OCI-LY7 (cell line): Measurements from ENCODE around the gene ATP11A. TPM values are rescaled to one million over a fixed set of nuclear protein-coding genes. Genes with fewer than 3 reads are reported as not detected.

ENCODE experiments used
- BruUV-seq: library from RNA; stranded (reverse); fragments of 400-500 nt; replicated peaks from 2 replicates; lab custom pipeline; 2021; lab: Mats Ljungman, UMichigan
- CTCF ChIA-PET: fragments of 300-600 bp; sonication (Branson Sonifier 250); formaldehyde crosslinking; loops from one replicate; lab custom pipeline; 2022; ENCODE audit warnings: antibody characterized with exemption; ENCODE audit not compliant: unreplicated experiment; lab: Charles Lee
- POLR2A ChIA-PET: fragments of 300-600 bp; sonication (Branson Sonifier 250); formaldehyde crosslinking; loops from one replicate; lab custom pipeline; 2022; ENCODE audit warnings: antibody characterized with exemption; lab: Charles Lee
- DNase-seq: peaks from one replicate; pipeline ENCODE4 v3.0.0-alpha.2; 2015; ENCODE audit warnings: low spot score
- H2AFZ ChIP-seq: fragments of 200-600 bp; sonication (generic), shearing (Covaris generic); 2 replicates; pipeline ENCODE4 v1.6.1; 2014; ENCODE audit warnings: mild to moderate bottlenecking, antibody characterized with exemption, low read length, moderate library complexity
- H3K27ac ChIP-seq: fragments of 200-600 bp; sonication (generic); 2 replicates; pipeline ENCODE4 v1.5.1; 2014; ENCODE audit warnings: mixed run types, low read depth, mild to moderate bottlenecking, moderate library complexity, low read length, inconsistent platforms; ENCODE audit not compliant: poor library complexity, severe bottlenecking
- H3K36me3 ChIP-seq: fragments of 200-600 bp; sonication (generic); 2 replicates; pipeline ENCODE4 v1.6.1; 2014; ENCODE audit warnings: mild to moderate bottlenecking, antibody characterized with exemption, low read length, moderate library complexity, mixed read lengths; ENCODE audit not compliant: insufficient read depth
- H3K4me1 ChIP-seq: fragments of 200-600 bp; sonication (generic); 2 replicates; pipeline ENCODE4 v1.5.1; 2014; ENCODE audit warnings: mild to moderate bottlenecking, low read length; ENCODE audit not compliant: insufficient read depth, poor library complexity, severe bottlenecking
- H3K4me2 ChIP-seq: fragments of 200-600 bp; sonication (generic); 2 replicates; pipeline ENCODE4 v1.6.1; 2014; ENCODE audit warnings: mild to moderate bottlenecking, low read length
- H3K4me3 ChIP-seq: fragments of 200-600 bp; sonication (generic); 2 replicates; pipeline ENCODE4 v1.5.1; 2014; ENCODE audit warnings: mild to moderate bottlenecking, low read depth, low read length; ENCODE audit not compliant: poor library complexity, severe bottlenecking
- H3K79me2 ChIP-seq: fragments of 200-600 bp; sonication (generic); 2 replicates; pipeline ENCODE4 v1.6.1; 2016; ENCODE audit warnings: low read depth, mild to moderate bottlenecking, low read length, moderate library complexity, mixed read lengths; ENCODE audit not compliant: insufficient read depth
- H3K9me2 ChIP-seq: fragments of 200-600 bp; sonication (generic); 2 replicates; pipeline ENCODE4 v1.6.1; 2016; ENCODE audit warnings: mild to moderate bottlenecking, low read length, mixed read lengths; ENCODE audit not compliant: insufficient read depth
- H3K9me3 ChIP-seq: fragments of 200-600 bp; sonication (generic); 2 replicates; pipeline ENCODE4 v1.6.1; 2014; ENCODE audit warnings: mild to moderate bottlenecking, mixed run types, low read length, mixed read lengths
- H4K20me1 ChIP-seq: fragments of 200-600 bp; sonication (generic); 2 replicates; pipeline ENCODE4 v1.6.1; 2014; ENCODE audit warnings: mild to moderate bottlenecking, antibody characterized with exemption, low read length, moderate library complexity, mixed read lengths; ENCODE audit not compliant: insufficient read depth
- EZH2phosphoT487 ChIP-seq: fragments of 200-600 bp; sonication (generic); IDR thresholded peaks from 2 replicates; pipeline ENCODE4 v1.6.1; 2018; ENCODE audit warnings: low read depth, borderline replicate concordance, mild to moderate bottlenecking, mixed run types, antibody characterized with exemption, low read length, moderate library complexity, mixed read lengths
- intact Hi-C: fragments of 100-400 bp; cut with micrococcal nuclease; formaldehyde crosslinking; loops from one replicate; pipeline ENCODE4 v1.10.0; 2022; ENCODE audit not compliant: unreplicated experiment
- total RNA-seq, 2 experiments: library from RNA; depleted of rRNA in 1 of 2; stranded (reverse); fragments of >200 nt in 1 of 2; shearing (Covaris generic) in 1 of 2; gene quantifications; 2 replicates each; pipeline ENCODE4 v1.2.3, GENCODE V29; 2014 to 2022
- TF ChIP-seq, protein P1 (sequence below): fragments of 200-600 bp; sonication (generic); conservative IDR thresholded peaks from 2 replicates; pipeline ENCODE4 v1.5.1; 2014; ENCODE audit warnings: mild to moderate bottlenecking, antibody characterized with exemption, low read length, moderate library complexity, mixed read lengths

Gene ATP11A
- total RNA-seq, 2 experiments from 2014 or later = 8.8 to 23.1 TPM

DNA sequence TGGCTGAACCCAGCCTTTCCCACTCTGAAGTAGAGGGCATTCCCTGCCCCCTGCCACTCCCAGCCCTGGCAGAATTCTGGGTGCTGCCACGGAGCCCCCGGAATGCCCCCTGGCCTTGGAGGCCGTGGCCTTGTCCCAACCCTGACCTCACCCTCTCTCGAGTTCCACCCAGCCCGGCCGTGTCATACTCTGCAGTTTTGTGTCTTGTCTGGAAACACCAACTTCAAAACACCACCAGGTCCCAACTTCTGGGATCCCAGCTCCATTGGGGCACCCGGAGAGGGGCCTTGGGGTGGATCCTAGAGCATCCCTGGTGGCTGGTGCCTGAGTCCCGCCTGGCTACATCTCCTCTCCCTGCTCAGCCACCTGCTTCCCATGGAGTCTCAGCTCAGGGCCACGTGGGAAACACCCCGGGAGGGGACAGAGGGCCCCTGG, 197.7 kb downstream of the ATP11A start:
- no peaks in the 10 kb centered on the region for H3K36me3 ChIP-seq
- H3K27ac ChIP-seq = no peak overlapping the region
- H3K4me3 ChIP-seq = no peak overlapping the region
- no peak for DNase-seq
- H2AFZ ChIP-seq = no peak overlapping the region
- intact Hi-C loops = no loop called here
- no TSS peak for BruUV-seq
- ChIA-PET POLR2A (no interaction called here), CTCF (no interaction called here)
- no peaks in the 10 kb centered on the region for H3K9me2 ChIP-seq
- H3K79me2 ChIP-seq = no peaks in the 10 kb centered on the region
- no peak for TF ChIP-seq EZH2phosphoT487
- TF ChIP-seq, protein P1, sequence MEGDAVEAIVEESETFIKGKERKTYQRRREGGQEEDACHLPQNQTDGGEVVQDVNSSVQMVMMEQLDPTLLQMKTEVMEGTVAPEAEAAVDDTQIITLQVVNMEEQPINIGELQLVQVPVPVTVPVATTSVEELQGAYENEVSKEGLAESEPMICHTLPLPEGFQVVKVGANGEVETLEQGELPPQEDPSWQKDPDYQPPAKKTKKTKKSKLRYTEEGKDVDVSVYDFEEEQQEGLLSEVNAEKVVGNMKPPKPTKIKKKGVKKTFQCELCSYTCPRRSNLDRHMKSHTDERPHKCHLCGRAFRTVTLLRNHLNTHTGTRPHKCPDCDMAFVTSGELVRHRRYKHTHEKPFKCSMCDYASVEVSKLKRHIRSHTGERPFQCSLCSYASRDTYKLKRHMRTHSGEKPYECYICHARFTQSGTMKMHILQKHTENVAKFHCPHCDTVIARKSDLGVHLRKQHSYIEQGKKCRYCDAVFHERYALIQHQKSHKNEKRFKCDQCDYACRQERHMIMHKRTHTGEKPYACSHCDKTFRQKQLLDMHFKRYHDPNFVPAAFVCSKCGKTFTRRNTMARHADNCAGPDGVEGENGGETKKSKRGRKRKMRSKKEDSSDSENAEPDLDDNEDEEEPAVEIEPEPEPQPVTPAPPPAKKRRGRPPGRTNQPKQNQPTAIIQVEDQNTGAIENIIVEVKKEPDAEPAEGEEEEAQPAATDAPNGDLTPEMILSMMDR = no peak
- no peaks in the 10 kb centered on the region for H3K4me1 ChIP-seq
- no peak overlapping the region for H3K4me2 ChIP-seq
- H3K9me3 ChIP-seq = no peaks in the 10 kb centered on the region
- H4K20me1 ChIP-seq = no peaks in the 10 kb centered on the region

DNA sequence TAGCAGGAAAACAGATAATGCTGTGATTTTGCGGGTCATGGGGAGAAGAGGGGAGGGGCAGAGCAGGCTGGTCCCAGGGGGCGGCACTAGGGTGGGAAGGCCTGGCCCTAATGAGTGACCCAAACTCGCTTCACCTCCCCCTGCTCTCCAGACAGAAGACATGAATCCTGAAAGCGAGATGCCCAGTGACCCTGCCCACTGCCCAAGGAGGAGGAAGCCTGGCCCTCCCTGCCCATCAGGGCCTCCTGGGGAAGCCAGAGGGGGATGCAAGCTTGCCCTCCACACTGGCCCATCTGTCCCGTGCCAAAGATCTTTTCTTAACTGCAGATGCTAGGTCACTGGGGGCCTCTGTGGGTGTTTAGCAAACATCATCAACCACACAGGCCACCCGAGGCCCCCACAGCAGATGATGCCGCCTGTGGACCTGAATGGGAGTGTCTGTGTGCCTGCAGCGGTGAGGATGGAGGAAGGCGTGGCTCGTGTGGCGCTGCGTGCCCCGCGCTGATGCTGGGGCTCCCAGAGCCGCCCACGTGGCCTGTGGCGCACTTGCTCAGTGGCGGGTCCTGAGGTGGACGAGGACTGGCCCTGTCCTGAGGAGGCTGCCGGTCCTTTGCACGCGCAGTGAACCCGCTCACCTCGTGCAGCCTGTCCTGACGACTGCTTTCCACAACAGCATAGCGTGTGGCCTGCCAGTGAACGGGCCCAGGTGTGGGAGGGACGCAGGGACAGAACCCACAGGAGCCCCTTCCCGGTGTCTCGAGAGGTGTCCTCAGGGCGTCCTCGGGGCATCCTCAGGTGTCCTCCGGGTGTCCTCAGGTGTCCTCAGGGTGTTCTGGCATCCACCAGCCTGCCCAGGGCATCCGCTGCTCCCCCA, 198.6 kb downstream of the ATP11A start:
- Histone ChIP-seq H3K4me1 (peaks cover 2% of the 10 kb centered on the region), H3K36me3 (no peaks in the 10 kb centered on the region), H3K9me2 (no peaks in the 10 kb centered on the region), H4K20me1 (no peaks in the 10 kb centered on the region), H3K4me2 (no peak overlapping the region), H3K4me3 (no peak overlapping the region), H3K9me3 (no peaks in the 10 kb centered on the region), H3K27ac (no peak overlapping the region), H2AFZ (no peak overlapping the region), H3K79me2 (no peaks in the 10 kb centered on the region)
- intact Hi-C loops = no loop called here
- CTCF ChIA-PET = no interaction called here
- DNase-seq = no peak
- POLR2A ChIA-PET = no interaction called here
- no peak for TF ChIP-seq EZH2phosphoT487
- TF ChIP-seq, protein P1 = no peak
- BruUV-seq = no TSS peak
